B cell (primary cell): ENCODE data around the gene SSU72.

Experiments used
- CTCF ChIP-seq: fragments of 200-600 bp; IDR thresholded peaks from one replicate; pipeline ENCODE4 v1.8.0; 2022; ENCODE audit warnings: antibody characterized with exemption, mild to moderate bottlenecking
- EZH2 ChIP-seq: IDR thresholded peaks from 2 replicates; pipeline ENCODE4 v1.6.1; 2012; ENCODE audit warnings: borderline replicate concordance, low read depth, mild to moderate bottlenecking, moderate library complexity, low read length; ENCODE audit not compliant: insufficient read depth, poor library complexity, severe bottlenecking

GRCh38 chr1:1591452-1591851 lies 16.8 kb upstream of the SSU72 start:
- TF ChIP-seq CTCF, result no peak
- TF ChIP-seq EZH2, result no peak
